HG03521 (cell line): ENCODE results near the gene ZFX.
"Not testable (repeated sequence)": the region's sequence is repeated elsewhere in the genome, so short reads cannot be mapped to it uniquely, and the experiment has no call there.

Source experiments
- ATAC-seq: cut with Tn5 transposase; IDR thresholded peaks from one replicate; pipeline ENCODE4 v1.9.1; 2021; ENCODE audit warnings: mild to moderate bottlenecking, moderate library complexity; ENCODE audit not compliant: unreplicated experiment

ZFX gene

DNA sequence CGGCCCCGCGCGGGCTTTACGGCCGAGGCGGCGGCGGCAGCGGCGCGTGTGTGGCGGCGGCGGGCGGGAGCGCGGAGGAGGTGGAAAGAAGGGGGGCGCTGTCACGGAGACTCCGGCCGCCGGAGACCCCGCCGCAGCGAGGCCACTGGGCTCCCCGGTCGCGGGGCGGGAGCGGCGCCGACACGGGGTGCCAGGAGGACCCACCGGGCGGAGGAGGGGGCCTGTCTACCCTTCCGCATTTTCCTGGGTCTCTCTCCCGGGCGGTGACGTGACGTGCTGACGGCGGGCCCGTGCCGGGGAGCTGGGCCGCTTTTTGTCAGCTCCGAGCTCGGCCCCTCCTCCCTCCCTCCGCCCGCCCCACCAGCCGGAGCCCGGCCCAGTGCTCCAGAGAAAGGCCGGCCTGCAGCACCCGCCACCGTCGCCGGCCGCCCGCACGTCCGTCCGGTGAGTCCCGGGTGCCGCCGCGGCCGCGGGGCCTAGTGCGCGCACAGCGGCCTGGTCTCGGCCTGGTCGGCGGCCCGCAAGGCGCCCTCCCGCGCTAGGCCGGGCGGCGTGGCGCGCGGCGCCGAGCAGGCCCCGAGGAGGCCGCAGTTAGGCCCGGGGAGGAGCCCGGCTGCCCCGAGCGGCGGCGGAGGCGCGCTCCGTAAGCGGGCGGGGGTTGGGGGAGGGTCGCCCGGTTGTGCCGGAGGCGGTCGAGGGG, at the start of gene ZFX:
Gene ZFX (plus strand): TSS at position 379 of the 700 bp plus-strand sequence. CDS start 23,014 bp downstream, outside the sequence.
- ATAC-seq, result peak; percentile 41

DNA sequence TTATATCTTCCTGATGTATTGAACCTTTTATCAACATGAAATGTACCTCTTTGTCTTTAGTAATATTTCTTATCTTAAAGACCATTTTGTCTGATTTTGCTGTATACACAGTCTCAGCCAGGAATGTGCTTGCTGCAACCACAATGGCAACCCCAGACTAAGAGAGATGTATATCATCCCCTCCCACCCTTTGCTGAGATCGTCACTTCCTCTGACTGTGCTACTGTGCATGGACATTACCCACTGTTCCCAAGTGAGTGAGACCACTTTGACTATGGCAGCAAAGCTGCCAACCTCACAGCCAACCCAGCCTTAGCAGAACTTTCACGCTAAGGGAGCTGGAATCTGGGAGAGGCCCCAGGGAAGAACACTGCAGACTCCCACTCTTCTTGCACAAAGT, 48.8 kb upstream of the ZFX start:
- no peak for ATAC-seq

DNA sequence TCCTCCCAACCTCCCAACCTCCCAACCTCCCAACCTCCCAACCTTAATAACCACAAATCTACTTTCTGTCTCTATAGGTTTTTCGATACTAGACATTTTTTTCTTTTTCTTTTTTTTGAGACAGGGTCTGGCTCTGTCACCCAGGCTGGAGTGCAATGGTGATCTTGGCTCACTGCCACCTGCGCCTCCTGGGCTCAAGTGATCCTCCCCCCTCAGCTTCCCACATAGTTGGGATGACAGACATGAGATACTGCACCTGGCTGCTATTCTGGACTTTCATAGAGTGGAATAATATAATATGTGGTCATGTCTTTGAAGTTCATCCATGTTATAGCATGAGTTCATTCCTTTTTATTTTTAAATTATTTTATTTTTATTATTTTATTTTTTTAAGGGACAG, 39.5 kb upstream of the ZFX start:
- no peak for ATAC-seq

DNA sequence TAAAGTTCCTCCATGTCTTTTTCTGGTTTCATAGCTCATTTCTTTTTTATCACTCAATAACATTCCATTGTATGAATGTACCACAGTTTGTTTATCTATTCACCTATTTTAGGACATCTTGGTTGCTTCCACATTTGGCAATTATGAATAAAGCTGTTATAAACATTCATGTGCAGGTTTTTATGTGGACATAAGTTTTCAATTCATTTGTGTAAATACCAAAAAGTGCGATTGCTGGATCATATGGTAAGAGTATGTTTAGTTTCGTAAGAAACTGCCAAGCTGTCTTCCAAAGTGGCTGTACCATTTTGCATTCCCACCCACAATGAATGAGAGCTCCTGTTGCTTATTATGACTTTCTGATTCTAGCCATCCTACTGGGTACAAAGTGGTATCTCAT, 36.3 kb upstream of the ZFX start:
- ATAC-seq, result no peak

DNA sequence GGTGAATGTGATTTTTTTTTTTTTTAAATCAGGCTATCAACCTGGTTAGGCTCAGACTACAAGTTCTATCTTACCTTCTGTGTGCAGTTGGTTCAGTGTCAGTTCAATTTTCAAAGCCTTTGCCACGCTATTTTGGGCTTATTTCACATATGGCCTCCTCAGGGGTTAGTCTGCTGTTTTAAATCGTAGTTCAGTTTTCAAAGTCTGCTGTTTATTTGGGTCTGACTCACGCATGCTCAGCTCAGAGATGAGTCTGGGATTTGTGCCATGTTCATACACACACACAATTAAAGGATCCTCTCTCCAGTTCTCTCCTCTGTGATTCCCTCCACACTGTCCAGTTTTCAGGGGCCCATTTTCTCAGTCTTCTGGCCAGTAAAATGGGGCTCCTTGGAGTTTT, 32.3 kb upstream of the ZFX start:
- no peak for ATAC-seq

DNA sequence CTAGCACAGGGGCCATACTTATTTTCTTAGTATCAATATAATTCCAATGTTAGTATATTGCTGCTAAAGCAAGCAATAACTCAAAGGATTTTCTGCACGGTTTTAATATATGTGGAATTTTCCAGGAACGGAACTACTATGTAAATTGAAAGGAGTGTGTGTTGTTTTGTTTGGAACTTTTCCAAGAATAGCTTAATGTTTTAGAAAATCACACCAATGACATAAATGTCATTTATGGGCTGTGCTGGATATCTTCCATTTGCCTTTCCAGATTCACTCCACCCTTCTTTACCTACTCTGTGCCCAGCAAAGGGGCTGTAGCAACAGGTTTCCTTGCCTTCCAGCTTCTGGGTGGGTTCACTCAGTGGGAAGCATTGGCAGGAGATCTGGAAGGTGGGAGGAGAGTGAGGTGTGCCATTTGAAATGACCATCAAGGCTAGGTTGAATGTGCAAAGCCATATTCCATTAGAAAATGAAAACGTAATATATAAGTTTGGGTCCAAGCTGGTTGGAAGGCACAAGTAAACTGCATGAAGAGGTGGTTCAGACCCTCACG, 25.2 kb upstream of the ZFX start:
- no peak for ATAC-seq

DNA sequence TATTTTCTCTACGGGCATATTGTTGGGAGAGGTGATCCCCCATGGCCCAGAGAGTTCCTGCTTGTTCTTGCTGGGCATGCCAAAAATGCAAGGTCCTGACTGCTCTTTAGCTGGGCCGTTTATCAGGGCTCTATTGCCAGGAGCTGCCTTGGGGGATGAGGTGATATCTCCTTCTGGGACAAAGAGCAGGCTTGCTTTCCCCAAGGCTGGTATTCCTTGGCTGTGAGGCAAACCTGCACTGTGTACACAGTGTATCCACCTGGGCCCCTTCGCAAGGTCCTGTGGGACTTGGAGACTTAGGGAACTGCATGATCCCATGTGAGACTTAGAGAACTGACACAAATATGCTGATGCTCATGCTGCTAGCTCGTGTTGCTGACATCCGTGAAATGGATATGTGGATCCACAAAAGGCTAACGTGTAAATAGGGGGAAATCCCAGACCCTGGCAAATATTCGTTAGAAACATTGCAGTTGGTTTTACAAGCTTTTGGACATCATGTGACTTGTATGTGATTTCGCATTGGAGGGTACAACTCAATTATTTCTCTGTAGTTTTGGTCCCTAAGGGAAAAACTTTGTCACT, 24.4 kb upstream of the ZFX start:
- ATAC-seq, result no peak

DNA sequence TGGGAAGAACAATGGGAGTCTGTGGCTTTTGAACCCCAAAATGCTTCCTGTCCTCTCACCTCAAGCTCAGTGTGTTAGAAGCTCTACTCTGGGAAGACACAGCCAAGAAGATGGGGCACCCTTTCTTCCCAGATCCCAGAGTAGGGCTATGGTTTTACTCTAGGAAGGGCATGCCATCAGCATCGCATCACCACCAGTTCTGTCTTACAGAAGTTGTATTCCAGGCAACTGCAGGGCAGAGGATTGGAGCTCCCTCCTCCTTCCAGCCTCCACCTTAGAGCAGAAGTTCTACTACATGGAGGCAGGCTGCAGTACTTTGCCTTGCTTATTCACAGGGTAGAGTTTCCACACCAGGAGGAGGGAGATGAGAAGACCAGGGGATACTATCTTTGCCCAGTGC, 18.1 kb upstream of the ZFX start:
- ATAC-seq, result no peak

DNA sequence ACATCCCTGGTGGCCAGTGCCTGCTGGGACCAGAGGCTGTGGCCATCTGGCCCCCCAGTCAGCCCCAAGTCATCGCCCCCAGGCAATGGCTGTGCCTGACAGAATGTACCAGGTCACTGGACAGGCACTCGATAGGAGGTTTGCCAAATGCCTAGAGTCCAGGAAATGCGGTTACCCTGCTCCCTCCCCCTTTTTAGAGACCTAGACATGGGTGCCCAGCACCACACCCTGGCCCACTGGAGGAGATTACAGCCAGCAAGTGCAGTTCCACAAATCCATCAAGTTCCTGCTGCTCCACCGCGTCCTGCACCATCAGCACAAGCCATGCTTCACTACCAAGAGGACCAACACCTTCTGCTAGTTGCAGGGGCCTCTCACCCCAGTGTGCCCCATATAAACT, 16.2 kb upstream of the ZFX start:
- no peak for ATAC-seq

DNA sequence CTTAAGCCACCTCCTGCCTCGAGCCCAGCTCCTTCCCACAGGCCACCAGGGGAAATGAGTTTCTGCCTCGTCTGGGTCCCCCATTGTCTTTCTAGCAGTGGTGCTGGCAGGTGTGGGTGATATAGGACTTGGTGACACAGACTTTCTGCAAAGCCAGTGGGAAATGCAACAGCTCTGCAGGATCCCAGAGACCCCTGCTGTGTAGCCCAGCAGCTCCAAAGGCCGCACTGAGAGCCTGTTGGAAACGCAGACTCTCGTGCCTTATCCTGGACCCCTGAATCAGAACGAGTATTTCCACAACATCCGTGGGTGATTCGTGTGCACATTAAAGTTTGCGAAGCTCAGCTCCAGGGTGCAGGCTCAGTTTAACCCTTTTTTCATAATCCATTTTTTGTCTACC, 13.8 kb upstream of the ZFX start:
- not testable (repeated sequence) for ATAC-seq

DNA sequence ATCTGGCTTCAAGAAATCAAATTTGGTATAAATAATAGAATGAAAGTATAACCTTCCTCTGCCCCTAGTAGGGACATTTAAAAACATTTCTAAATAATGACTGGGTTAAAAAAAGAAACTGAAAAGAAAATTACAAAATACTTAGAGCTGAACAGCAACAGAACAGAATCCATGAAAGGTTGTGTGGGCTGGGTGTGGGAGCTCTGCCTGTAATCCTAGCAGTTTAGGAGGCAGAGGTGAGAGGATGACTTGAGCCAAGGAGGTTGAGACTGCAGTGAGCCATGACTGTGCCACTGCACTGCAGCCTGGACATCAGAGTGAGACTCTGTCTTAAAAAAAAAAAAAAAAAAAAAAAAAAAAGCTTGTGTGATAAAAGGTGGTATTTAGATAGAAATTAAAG, 12.3 kb upstream of the ZFX start:
- ATAC-seq, result no peak

DNA sequence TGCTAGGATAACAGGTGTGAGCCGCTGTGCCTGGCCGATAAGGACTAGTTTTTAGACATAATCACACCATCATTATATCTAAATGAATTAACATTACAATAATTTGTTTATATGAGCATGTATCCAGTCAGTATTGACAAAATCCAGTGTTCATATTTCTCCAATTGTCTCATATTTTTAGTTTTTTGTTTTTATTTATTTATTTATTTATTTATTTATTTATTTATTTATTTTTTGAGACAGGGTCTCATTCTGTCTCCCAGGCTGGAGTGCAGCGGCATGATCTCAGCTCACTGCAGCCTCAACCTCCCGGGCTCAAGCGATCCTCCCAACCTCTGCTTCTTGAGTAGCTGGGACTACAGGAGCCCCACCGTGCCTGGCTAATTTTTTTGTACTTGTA, 5.5 kb upstream of the ZFX start:
- not testable (repeated sequence) for ATAC-seq

DNA sequence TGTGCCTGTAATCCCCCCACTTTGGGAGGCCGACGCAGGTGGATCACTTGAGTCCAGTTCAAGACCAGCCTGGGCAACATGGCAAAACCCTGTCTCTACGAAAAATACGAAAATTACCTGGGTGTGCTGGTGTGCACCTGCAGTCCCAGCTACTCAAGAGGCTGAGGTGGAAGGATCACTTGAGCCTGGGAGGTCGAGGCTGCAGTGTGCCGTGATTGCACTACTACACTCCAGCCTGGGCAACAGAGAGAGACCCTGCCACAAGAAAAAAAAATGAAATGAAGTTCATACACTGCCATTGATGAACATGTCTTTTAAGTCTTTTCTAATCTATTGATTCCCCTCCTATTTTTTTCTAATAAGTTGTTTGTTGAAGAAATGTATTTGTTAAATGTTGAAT, 5.0 kb upstream of the ZFX start:
- no peak for ATAC-seq

DNA sequence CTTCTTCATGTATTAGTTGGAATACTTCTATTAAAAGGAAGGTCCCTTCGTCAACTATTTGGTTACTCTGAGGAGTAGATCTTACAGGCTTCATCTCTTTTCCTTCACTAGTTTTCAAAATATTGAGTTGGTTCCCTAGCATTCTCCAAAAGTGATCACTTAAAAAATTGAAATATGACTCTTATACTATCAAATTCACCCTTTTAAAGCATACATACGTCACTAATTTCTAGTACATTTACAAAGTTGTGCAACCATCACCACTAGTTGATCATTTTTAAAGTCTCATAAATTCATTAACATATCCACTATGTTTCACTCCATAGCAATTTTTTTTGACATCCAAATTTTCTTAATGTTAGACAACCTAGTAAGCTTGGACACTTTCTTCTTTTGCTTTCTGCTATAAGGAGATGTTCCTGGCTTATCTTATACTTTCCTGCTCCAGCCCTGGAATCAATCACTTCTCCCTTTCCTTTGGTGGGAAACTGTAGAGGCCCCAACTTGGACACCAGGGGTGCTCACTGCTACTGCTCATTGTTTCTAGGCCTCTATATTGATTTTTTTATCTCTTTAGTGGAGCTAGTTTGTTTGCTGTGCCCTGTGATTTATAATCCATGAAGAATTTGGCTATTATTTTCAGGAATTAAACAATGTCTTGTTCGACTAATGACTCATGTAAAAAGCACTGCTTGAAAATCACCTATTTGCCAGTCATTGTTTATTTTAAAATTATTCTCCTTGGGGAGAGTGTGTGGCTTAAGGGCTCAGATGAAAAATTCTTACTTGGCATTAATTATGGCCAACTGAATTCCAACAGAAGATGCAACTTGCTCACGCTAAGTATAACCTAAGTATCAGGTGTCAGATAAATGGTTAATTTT, 4.0 kb upstream of the ZFX start:
- ATAC-seq, result no peak

DNA sequence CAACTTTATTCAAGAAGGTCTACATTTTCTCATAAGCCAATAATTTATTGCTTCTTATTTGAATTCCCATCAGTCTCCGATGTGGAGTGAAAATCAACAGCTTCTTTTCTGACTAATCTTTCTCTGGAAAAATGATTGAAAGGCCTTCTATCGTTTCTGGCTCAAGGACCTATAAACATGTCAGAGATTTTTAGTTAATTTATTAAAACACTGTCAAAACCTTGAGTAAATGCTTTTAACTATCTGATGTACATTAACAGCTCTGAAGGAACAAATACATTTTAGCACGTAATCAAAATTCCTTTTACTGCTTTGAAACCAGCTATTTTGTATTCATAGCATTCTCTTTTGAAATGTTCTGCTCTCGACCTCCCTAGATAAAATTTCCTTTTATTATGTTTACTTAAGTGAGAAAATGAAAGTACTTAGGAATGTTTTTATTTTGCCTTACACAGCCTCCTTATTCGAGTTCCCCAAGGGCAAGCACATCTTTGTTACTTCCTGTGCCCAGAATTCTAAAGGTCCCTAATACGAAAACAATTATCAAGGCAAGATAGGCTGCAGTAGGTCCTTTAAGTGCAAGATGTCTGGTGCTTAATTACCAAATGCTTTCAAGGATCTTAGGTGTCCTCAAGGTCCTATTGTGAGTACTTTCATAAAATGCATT, 3.1 kb upstream of the ZFX start:
- ATAC-seq, result no peak

DNA sequence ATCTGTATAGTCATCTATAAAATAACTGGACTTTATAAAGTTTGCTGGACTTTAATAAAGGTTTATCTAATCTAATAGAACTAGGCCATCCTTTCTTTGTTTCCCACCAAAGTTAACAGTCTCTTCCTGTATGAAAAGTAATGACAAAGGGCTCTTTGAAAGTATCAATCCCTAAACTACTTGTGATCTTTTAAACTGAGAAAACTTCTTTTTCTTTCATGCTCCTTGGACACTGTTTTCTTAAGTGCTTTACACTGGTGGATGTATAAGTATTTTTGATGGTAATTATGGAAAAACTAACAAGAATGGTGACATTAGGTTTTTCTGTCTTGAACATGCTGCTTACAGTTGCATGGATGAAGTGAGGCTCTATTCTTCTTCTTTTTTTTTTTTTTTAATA, 2.4 kb upstream of the ZFX start:
- no peak for ATAC-seq

DNA sequence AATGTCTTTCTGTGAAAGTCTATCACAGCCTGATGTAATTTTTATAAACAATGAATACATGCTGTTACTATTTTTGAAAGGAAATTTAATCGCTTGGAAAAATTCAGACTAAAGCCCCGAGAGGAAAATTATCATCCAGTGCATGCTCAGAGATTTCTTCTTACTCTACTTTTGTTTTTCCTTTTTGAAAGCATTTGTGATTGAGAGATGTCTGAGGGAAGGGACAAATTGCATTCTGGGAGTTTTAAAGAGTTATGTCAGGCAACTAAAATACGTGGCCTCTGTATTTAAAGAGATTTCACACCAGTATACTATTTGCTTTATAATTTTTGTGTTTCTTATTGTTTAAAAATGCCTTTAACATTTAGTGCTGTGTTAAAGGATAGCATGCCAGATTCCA, 1.4 kb upstream of the ZFX start:
- ATAC-seq, result no peak

DNA sequence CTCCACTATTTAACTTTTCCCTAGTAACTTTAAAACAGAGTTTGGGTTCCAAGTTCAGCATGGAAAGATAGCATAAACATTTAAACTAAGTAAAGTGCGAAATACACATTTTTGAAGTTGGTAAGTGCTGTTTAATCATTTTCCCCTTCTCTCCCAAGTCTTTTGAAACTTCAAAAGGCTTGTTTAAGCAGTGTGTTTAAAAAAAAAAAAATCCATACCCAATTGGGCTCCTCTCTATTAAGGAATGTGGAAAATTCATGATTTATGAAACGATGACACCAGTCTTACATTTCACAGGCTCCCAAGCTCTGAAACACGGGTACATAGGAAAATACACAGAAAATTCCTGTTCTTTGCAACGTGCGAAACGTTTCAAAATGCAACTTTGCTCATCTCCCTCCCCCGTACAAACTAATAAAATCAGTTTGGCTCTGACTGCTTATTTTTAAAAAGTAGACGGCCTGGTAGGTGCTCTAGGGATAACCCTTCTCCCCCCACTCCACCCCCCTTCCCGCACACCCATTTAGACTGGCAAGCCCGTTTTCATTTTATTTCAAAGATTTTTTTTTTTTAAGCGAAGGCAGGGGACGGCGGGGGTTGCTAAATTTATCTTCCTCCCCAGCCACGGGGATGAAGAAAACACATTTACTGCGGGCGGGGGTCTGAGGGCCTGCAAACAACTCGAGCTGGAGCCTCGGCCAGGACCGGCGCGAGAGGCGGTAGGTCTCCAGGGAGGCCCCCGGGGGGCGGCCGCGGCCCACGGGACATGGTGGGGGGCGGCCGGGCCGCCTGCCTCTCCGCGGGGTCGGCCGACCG, 786 bp upstream of the ZFX start:
- no peak for ATAC-seq

DNA sequence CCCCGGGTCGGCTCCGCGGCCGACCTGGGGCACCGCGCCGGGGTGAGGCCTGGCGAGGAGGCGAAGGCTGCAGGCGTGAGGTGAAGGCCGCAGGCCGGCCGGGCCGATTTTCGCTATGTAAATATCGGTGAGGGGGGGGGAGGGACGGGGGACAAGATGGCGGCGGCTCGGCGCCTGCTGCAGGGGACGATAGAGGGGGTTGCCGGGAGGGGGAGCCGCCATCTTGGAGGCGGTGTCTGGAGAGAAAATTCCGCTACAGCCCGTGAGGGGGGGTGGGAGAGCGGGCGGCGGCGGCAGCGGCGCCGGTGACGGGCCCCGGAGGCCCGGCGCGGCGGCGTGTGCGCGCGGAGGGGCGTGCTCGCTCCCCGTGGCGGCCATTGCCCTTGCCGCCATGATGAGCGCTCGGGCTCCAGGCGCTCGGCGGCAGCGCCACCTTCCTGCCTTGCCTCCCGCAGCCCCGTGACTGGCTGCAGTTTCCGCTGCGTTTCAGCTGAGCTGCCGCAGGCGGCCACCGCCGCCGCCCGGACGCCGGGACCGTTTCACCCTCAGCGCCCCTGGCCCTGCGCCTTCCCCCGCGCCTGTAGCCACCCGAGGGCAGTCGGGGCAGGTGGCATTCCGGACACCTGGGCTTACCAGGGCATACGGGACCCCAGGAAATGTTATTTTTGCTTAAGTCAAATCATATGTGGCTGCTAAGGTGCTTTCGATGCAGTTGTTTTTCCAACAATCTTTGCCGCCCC, 692 bp downstream of the ZFX start:
- ATAC-seq, result peak; percentile 65

DNA sequence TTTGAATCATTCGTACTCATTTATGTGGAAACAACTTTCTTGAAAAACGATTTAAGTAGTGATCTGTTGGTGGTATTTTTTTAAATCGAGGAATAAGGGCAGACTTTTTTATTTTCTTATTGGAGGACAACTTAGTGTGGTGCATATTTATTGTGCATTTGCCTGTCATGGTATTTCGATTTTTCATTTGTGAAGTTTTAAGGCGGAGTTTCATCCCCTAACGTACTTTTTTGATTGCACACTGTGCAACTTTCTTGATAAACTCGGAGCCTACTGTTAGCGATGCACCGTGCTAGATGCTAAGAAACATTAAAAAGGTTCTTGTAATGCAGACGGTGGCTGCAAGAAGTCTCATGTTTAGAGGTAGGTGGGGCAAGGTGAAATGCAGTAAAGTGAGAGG, 1.4 kb downstream of the ZFX start:
- ATAC-seq, result no peak
